PC-3 (cell line): ENCODE results near the gene TEAD1.

Experiments
- EZH2 ChIP-seq: fragments of 300-600 bp; sonication (generic); IDR thresholded peaks from one replicate; pipeline ENCODE4 v1.6.1; 2017; ENCODE audit warnings: antibody characterized with exemption, mild to moderate bottlenecking, low read length; ENCODE audit not compliant: unreplicated experiment
- TF ChIP-seq, protein P1 (sequence below): fragments of 300-600 bp; sonication (generic); conservative IDR thresholded peaks from 2 replicates; pipeline ENCODE4 v1.5.1; 2017; ENCODE audit warnings: antibody characterized with exemption, low read depth, mild to moderate bottlenecking, low read length

DNA sequence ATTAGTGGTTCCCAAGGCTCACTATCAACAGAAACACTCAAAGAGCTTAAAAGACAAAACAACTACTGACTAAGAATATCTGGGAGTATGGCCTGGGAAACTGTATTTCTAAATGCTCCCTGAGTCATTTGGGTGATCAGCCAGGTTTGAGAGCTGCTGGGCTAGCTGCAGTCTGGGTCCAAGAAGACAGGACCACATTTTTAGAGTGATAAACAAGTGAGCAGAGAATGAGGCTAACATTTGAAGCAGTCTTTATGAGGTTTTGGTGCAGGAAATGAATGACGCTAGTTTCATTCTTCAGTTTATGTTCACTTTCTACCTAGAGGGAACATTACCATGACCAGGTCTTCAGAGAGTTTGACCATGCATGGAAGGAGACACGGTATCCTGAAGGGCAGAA is 97.7 kb downstream of the TEAD1 start:
- TF ChIP-seq, protein P1, sequence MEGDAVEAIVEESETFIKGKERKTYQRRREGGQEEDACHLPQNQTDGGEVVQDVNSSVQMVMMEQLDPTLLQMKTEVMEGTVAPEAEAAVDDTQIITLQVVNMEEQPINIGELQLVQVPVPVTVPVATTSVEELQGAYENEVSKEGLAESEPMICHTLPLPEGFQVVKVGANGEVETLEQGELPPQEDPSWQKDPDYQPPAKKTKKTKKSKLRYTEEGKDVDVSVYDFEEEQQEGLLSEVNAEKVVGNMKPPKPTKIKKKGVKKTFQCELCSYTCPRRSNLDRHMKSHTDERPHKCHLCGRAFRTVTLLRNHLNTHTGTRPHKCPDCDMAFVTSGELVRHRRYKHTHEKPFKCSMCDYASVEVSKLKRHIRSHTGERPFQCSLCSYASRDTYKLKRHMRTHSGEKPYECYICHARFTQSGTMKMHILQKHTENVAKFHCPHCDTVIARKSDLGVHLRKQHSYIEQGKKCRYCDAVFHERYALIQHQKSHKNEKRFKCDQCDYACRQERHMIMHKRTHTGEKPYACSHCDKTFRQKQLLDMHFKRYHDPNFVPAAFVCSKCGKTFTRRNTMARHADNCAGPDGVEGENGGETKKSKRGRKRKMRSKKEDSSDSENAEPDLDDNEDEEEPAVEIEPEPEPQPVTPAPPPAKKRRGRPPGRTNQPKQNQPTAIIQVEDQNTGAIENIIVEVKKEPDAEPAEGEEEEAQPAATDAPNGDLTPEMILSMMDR: no peak
- no peak for TF ChIP-seq EZH2
